SH-SY5Y (cell line): Measurements from ENCODE around the gene CDPF1.

ENCODE experiments used
- GATA2 ChIP-seq: IDR thresholded peaks from 2 replicates; pipeline ENCODE4 v1.6.1; 2011; ENCODE audit warnings: mild to moderate bottlenecking, low read depth, low read length
- GATA3 ChIP-seq: IDR thresholded peaks from 2 replicates; pipeline ENCODE4 v1.6.1; 2011; ENCODE audit warnings: low read depth, mild to moderate bottlenecking, low read length, moderate library complexity

DNA sequence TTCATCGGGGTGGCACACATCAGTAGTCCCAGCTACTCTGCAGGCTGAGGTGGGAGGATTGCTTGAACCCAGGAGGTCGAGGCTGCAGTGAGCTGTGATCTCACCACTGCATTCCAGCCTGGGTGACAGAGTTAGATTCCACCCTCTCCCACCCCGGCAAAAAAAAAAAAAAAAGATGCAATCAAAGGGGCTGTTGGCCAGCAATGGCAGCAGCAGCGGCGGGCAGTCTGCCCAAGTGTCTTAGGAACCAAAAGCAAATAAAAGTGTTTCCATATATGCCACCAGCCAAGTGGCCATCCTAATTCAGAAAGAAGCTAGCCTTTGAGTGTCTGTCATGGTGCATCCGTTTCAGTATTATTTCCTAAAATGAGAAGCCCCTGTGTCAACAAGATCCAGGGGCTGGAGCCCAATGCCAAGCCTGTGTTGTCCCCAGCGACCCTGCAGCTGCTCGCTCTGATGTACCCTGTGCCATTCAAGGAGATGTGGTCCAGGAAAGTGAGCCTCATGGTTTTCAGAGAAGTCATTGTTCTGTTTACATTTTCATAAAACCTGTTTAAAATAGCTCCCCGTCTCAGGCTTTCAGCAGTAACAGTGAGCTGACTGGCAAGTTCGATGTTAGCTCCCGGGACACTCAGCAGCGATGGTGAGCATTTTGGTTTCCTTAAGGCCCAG is 12.5 kb downstream of the CDPF1 start:
- TF ChIP-seq GATA2 (no peak), GATA3 (no peak)
